Limb (tissue), 2 donors: ENCODE measurements around the gene KRTAP10-6.
"Not testable (repeated sequence)": the region's sequence is repeated elsewhere in the genome, so short reads cannot be mapped to it uniquely, and the experiment has no call there.

ENCODE experiments used
- DNase-seq, 2 donors: peaks; one replicate each; pipeline ENCODE4 v3.0.0-alpha.2; 2016; ENCODE audit errors: extremely low spot score in 2 of 2

Gene KRTAP10-6

DNA sequence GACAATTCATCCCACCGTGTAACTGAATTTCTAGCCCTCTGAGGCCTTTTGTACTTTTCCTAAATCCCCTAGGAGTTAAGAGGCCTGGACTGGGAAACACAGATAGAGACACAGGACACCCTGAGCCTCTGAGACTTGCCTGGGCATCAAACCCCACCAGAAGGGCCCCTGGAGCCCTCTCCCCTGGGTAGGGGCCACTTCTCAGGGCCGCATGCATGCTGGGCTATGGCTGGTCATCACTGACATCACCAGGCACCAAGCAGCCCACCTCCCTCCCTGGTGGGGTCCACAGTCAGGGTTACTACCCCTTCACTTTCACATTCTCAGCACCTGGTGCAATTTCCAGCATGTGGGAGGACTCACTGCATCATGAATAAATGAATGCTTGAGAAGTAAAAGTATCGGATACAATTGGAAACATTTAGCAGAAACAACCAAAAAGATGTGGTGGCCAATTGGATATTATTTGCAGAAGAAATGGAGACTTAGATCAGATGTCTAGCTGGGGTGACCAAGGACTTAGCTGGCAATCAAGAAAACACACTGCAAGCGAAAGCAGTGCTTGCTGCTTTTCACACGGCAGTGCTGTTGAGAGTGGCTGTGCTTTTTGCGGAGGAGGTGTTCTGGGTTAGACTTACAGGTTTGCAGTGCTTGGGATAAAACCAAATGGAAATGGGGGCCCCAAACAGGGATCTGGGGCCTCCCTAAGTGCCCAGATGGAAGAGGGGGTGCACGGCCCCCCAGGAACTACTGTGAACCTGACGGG lies 7.1 kb upstream of the KRTAP10-6 start:
- DNase-seq, result no peak

GRCh38 chr21:44598061-44598460 lies 5.8 kb upstream of the KRTAP10-6 start:
- DNase-seq, result no peak

DNA sequence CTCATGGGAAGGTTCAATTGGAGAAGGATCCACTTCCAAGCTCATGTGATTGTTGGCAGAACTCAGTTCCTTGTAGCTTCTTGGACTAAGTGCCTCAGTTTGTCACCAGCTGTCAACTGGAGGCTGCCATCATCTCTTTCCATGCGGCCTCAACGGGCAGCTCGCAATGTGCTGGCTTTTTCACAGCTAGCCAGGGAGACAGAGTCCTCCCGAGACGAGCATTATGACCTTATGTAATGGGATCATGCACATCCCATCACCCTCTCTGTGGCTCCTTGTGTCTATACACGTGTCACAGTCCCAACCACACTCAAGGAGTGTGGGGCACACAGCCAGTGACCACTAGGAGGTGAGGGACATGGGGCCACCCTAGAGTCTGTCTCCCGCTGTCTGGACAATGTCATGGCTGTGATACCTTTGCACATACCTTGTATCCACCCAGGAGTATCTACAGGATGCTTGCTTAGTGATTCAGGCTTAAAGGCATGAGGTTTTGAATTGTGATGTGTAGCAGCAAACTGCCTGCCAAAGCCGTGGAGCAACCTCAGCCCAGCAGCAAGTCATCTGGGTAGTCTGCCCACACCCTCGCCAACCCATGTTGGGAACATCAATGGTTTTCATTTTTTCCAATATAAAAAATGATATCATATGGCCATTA lies 3.9 kb upstream of the KRTAP10-6 start:
- no peak for DNase-seq

- DNase-seq, result no peak
These were observed 3.2 kb upstream of the KRTAP10-6 start for GRCh38 chr21:44595524-44595923.

DNA sequence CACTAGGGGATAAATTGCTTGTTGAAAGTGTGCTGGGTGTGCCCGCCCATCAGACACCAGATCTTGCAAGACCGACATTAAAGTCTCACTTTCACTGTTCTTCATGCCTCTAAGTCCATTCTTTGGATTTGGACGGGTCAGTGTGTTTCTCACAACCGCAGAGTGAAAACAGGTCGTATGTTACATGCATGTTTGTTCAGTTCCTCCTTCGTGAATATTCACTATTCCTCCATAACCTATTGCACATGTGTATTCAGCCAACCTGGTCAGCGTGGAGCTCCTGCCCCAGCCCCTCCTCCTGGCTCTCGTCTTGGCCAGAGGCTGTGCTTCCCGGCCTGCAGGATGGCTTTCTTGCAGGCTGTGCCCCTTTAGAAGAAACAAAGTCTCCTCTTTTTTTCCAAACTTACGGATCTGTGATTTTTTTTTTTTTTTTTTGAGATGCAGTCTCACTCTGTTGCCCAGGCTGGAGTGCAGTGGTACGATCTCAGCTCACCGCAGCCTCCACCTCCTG lies 2.2 kb upstream of the KRTAP10-6 start:
- DNase-seq, result no peak

- DNase-seq, result no peak
These were observed 1.5 kb upstream of the KRTAP10-6 start for GRCh38 chr21:44593598-44594405.

DNA sequence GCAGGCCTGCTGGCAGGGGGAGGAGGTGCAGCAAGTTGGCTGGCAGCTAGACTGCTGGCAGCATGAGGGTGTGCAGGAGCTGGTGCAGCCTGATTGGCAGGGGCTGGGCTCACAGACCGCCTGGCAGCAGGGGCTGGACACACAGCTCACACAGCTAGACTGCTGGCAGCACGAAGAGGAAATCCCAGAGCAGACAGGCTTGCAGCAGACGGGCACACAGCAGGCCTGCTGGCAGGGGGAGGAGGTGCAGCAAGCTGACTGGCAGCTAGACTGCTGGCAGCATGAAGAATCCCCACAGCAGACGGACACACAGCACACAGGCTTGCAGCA lies 539 bp downstream of the KRTAP10-6 start:
- not testable (repeated sequence) for DNase-seq

- not testable (repeated sequence) for DNase-seq
These were observed 1.2 kb downstream of the KRTAP10-6 start for GRCh38 chr21:44590897-44591800.

DNA sequence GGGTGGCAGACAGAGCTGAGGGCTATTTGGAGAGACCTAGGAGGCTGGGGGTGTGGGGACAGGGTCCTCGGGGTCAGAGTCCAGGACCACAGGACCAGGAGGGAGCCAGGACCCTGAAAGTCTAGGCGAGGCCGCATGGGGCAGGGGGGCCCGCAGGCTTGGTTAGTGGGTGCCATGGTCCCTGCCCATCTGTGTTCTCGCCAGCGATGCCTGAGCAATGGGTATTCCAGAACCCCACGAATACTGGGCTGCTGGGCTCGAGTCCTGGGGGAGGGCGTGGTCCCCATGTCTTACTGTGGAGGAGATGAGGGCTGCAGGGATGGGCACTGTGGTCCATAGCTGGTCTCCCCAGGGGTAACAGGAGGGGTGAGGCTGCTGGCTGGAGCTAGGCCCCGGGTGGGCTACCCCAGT lies 2.0 kb downstream of the KRTAP10-6 start:
- peak in 1 of 2 donors; percentile 15 for DNase-seq

GRCh38 chr21:44589586-44590305 lies 2.6 kb downstream of the KRTAP10-6 start:
- DNase-seq, result no peak

- DNase-seq, result no peak
These were observed 3.2 kb downstream of the KRTAP10-6 start for GRCh38 chr21:44589094-44589493.

DNA sequence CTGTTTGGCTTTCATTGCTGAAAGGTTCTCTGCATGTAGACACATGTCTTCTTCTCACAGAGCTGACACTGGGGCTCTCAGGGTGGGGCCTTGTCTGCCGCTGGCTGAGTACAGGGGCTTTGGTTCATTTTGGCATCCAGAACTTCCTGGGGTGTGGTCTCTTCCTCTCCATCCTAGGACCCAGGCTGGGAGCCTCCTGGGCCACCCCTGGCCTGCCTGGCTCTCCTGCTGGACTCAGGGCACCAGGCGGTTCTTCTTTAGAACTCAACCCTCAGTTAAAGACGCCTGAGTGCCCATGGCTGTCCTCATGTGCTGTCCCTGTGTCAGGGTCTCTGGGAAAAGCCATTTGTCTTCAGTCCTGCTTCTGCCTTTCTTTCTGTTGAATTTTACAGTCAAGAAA lies 6.4 kb downstream of the KRTAP10-6 start:
- DNase-seq, result no peak

DNA sequence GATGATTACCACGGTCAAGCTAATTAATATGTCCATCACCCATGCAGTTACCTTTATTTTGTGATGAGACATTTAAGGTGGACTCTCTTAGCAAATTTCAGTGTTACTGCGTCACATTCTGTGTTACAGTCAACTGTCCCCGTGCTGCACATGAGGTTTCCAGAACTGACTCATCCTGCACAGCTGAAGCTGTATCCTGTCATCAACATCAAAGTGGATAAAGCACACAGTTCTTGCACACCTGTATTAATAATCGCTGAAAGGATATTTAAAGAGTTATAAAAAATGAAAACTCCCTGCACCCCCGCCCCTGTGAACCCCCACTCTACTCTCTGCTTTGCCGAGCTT lies 8.5 kb downstream of the KRTAP10-6 start:
- no peak for DNase-seq

DNA sequence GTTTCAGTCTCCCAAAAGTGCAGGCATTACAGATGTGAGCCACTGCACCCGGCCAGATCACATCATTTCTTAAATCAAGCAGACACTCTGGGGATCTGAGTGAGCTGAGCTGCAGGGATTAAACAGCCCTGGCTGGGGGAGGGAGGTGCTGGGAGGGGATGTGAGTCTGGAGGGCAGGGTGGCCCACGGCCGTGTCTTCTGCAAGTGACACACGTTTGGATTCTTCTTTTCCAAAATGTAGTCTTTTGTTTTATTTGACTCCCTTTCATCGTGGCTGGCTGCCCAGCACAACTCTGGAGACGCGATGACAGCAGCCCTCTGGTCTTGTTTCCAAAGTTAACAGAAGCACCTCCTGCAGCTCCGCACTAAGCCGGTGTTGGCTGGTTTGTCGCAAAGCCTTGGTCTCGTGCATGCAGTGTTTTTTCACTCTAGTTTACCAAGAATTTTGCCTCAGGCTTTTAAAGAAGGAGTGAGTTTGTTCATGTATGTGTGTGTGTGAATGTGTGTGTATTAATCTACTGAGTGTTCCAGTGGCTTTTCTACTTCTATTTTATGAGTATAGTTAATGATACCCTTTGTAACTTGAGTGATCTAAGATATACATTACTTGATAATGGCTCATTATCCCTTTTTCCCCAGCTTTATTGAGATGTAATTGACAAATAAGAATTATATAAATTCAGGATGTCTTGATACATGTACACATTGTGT lies 9.1 kb downstream of the KRTAP10-6 start:
- DNase-seq, result peak in 1 of 2 donors; percentile 17

DNA sequence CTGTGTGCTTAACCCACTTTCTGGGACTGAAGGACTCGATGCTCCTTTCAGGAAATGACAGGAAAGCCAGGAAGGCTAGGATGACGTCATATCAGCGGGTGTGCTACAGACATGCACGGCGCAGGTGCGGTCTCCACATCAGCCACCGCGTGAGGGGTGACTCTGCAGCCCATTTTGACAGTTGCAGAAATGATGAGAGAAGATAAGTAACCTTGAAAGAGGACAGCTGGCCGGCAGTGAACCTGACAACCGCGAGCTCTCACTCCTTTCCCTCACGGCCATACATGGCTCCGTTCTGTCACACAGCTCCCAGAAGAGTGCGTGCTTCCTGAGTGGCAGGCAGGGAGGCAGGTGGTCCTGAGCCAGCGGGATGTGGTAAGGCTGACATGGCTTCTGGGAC lies 10.2 kb downstream of the KRTAP10-6 start:
- DNase-seq, result no peak

GRCh38 chr21:44581158-44581557 lies 11.1 kb downstream of the KRTAP10-6 start:
- DNase-seq, result no peak

DNA sequence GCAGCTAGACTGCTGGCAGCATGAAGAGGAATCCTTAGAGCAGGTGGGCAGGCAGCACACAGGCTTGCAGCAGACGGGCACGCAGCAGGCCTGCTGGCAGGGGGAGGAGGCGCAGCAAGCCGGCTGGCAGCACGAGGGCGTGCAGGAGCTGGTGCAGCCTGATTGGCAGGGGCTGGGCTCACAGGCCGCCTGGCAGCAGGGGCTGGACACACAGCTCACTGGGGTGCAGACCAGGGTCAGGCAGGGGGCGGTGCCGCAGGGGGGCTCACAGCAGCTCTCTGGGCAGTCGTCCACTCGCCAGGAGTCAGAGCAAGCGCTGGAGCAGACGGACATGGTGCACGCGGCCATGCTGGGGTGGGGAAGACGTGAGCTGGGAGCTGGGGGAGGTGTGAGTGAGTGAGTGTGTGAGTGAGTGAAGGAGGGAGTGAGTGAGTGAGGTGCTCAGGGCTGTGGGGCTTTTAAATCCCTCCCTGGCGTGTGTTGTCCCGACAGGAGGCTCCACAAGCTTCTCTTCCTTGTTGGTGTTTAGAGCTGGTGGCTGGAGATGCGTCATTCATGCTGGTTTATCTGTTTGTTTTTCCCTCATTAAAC lies 12.0 kb downstream of the KRTAP10-6 start, which contains the start of gene KRTAP10-5:
Gene KRTAP10-5 (minus strand): TSS at position 374 of the 591 bp plus-strand sequence. CDS start 26 bp downstream, at position 348.
- DNase-seq, result not testable (repeated sequence)

DNA sequence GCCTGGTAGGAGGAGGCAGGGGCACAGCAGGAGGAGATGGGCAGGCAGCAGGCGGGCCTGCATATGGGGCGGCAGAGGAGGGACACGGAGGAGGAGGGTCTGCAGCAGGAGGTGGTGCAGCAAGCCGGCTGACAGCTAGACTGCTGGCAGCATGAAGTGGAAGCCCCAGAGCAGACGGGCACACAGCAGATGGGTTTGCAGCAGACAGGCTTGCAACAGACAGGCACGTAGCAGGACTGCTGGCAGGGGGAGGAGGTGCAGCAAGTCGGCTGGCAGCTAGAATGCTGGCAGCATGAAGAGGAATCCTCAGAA lies 12.5 kb downstream of the KRTAP10-6 start:
- DNase-seq, result no peak

DNA sequence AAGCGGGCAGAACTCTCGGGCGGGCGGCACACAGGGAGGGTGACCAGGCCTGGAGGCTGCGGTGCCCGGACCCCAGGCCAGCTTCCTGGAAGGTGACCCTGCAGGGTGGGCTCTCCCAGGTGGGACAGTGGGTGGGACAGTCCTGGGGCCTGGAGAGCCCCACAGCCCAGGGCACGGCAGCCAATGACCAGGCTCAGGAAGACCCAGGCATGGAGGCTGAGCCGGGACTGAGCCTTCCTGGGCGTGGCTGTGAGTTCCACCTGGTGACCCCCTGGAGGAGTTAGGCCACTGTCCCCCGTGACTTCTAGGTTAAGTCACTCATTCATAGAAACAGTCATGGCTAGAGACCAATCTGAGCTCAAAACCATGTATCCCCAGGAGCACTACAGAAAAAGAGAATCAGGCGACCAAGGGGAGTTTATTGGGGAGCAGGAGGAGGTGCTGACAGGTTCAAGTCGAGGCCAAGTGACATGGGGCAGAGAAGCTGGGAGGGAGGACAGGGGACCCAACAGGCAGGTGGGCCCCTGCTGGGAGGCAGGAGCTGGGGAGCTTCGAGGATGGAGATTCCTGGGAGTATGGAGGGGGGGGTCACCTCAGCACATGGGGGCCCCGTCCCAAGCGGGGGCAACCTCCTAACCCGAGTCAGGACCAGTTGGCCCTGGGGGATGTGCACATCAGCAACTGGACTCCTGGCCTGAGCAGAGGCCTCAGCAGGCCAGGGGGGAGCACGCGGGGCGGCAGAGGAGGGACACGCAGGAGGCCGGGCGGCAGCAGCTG lies 13.1 kb downstream of the KRTAP10-6 start:
- no peak for DNase-seq
